Right forelimb (tissue), 1 donor: ENCODE data around the gene ATP5F1D.

ENCODE experiments used
- DNase-seq: peaks from one replicate; pipeline ENCODE4 v3.0.0-alpha.2; 2018

ATP5F1D gene

GRCh38 chr19:1283917-1284292 is 42.4 kb downstream of the ATP5F1D start:
- no peak for DNase-seq

- no peak for DNase-seq
Measured at GRCh38 chr19:1284293-1284978, 42.9 kb downstream of the ATP5F1D start.

GRCh38 chr19:1284979-1285736 is 43.6 kb downstream of the ATP5F1D start:
- DNase-seq: no peak

GRCh38 chr19:1285737-1286360 is 44.3 kb downstream of the ATP5F1D start, which contains the start of gene EFNA2:
Gene EFNA2, plus strand, starts transcription at chr19:1285873. Its CDS starts 296 bp downstream, at chr19:1286169.
- DNase-seq: no peak

- DNase-seq: no peak
Measured at GRCh38 chr19:1286487-1287353, 45.2 kb downstream of the ATP5F1D start.

GRCh38 chr19:1287354-1288225 is 46.0 kb downstream of the ATP5F1D start:
- no peak for DNase-seq

- no peak for DNase-seq
Measured at GRCh38 chr19:1288226-1288612, 46.7 kb downstream of the ATP5F1D start.

- no peak for DNase-seq
Measured at GRCh38 chr19:1288833-1289685, 47.5 kb downstream of the ATP5F1D start.

GRCh38 chr19:1289686-1290025 is 48.1 kb downstream of the ATP5F1D start:
- DNase-seq: no peak

- DNase-seq: no peak
Measured at GRCh38 chr19:1290196-1290702, 48.7 kb downstream of the ATP5F1D start.

- no peak for DNase-seq
Measured at GRCh38 chr19:1290703-1291651, 49.4 kb downstream of the ATP5F1D start.

- DNase-seq: no peak
Measured at GRCh38 chr19:1291761-1292418, 50.3 kb downstream of the ATP5F1D start.

GRCh38 chr19:1292419-1293151 is 51.0 kb downstream of the ATP5F1D start:
- no peak for DNase-seq

- no peak for DNase-seq
Measured at GRCh38 chr19:1293782-1294604, 52.4 kb downstream of the ATP5F1D start.
